Activated naive CD8-positive, alpha-beta T cell treated with anti-CD3 and anti-CD28 coated beads, Interleukin-2, amount 10 ng/mL, durations not matched to agents 7 days and 5 days (primary cell): Measurements from ENCODE around the gene CALN1. TPM values are rescaled to one million over a fixed set of nuclear protein-coding genes. Genes with fewer than 3 reads are reported as not detected.
"Not testable (repeated sequence)": the region's sequence is repeated elsewhere in the genome, so short reads cannot be mapped to it uniquely, and the experiment has no call there.

Source experiments
- ATAC-seq: fragments of 150-1000 bp; cut with Tn5 transposase; one replicate; pipeline ENCODE4 v1.10.0; 2021; ENCODE audit warnings: low read depth, moderate library complexity
- POLR2A ChIA-PET: fragments of 350-600 bp; sonication (Branson Sonifier 250); formaldehyde crosslinking; loops from one replicate; lab custom pipeline; 2021; ENCODE audit warnings: antibody characterized with exemption; lab: Charles Lee
- DNase-seq: peaks from one replicate; pipeline ENCODE4 v3.0.0; 2021
- H3K27ac Mint-ChIP-seq: one replicate; pipeline ENCODE4 v1.8.0; 2022; ENCODE audit warnings: mild to moderate bottlenecking, mixed read lengths
- H3K27me3 Mint-ChIP-seq: one replicate; pipeline ENCODE4 v1.8.0; 2022; ENCODE audit warnings: mild to moderate bottlenecking, moderate library complexity, mixed read lengths
- H3K36me3 Mint-ChIP-seq: one replicate; pipeline ENCODE4 v1.8.0; 2021; ENCODE audit warnings: mild to moderate bottlenecking, mixed read lengths
- H3K4me1 Mint-ChIP-seq: one replicate; pipeline ENCODE4 v1.8.0; 2021; ENCODE audit warnings: mixed read lengths
- H3K4me3 Mint-ChIP-seq: one replicate; pipeline ENCODE4 v1.8.0; 2022; ENCODE audit warnings: mild to moderate bottlenecking, moderate library complexity, mixed read lengths
- H3K9me3 Mint-ChIP-seq: one replicate; pipeline ENCODE4 v1.8.0; 2021; ENCODE audit warnings: mixed read lengths
- total RNA-seq, 2 experiments: library from RNA; stranded (reverse); gene quantifications; one replicate each; pipeline ENCODE4 v1.2.3, GENCODE V29; 2021

CALN1 gene
- total RNA-seq, 2 experiments from 2014 or later: not detected

DNA sequence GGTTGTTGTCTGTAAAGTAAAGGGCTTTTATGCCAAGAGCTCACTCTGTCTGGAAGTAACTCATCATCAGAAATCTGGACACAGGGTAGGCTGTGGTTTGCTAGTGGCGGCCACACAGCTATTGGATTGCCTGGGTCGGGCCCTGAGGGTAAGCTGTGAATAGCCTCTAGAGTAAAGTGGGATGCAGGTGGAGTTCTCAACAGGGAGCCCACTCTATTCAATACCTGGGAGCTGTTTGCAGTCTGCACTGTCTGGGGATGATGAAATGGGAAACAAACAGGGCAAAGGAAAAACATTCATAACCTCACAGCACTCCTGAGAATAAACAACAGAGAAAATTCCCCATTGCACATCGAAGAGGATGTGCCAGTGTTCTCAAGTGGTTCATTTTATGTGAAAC, 582.6 kb downstream of the CALN1 start:
- ATAC-seq (no peak), DNase-seq (no peak)
- Mint-ChIP-seq H3K9me3 (peaks cover 8% of the 10 kb centered on the region), H3K4me1 (no peaks in the 10 kb centered on the region), H3K36me3 (no peaks in the 10 kb centered on the region), H3K27me3 (no peaks in the 10 kb centered on the region), H3K27ac (no peak overlapping the region), H3K4me3 (no peak overlapping the region)
- POLR2A ChIA-PET: no interaction called here

DNA sequence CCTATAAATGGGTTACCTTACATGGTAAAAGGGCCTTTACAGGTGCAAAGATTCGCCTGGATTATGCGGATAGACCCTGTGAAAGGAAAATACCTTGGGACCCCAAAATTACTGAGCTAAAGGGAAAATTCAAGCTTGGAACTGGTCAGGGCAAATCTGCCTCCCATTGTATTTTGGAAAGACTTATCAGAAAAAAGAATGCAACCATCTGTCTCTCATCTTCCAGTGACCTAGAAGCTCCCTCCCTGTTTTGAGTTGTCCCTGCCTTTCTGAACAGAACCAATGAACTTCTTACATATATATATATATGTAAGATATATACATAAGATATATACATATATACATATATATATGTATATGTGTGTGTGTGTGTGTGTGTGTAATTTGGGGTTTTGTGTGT, 583.8 kb downstream of the CALN1 start:
- POLR2A ChIA-PET: no interaction called here
- H3K4me1 Mint-ChIP-seq: no peaks in the 10 kb centered on the region
- no peaks in the 10 kb centered on the region for H3K27me3 Mint-ChIP-seq
- peaks cover 8% of the 10 kb centered on the region for H3K9me3 Mint-ChIP-seq
- no peak overlapping the region for H3K27ac Mint-ChIP-seq
- DNase-seq: no peak
- no peak overlapping the region for H3K4me3 Mint-ChIP-seq
- no peak for ATAC-seq
- no peaks in the 10 kb centered on the region for H3K36me3 Mint-ChIP-seq

DNA sequence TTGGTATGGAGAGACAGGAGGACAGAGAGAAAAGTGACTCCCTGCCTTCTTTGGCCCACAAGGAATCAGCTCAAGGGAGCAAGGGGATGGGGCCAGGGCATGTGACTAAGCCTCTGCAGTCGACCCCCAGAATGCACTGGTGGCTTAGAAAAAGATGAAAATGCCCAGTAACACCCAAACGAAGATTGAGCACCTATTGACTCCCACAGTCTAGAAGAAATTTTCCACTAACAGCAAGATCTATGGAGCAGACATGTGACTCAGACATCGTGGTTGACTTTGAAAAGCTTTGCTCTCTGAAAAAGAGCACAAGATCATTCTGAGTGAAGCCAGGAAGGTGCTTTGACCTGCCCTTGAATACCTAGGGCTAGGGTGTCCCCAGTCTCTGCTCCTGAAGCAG, 586.0 kb downstream of the CALN1 start:
- Mint-ChIP-seq H3K27me3 (no peaks in the 10 kb centered on the region), H3K27ac (no peak overlapping the region), H3K36me3 (no peaks in the 10 kb centered on the region), H3K9me3 (peaks cover 8% of the 10 kb centered on the region), H3K4me1 (no peaks in the 10 kb centered on the region), H3K4me3 (no peak overlapping the region)
- ATAC-seq (no peak), DNase-seq (no peak)
- POLR2A ChIA-PET: interaction anchor here (0.6 kb wide), 1 partner anchor 45 kb away, joined by 3 read pairs; no protein-coding TSS in a partner anchor

DNA sequence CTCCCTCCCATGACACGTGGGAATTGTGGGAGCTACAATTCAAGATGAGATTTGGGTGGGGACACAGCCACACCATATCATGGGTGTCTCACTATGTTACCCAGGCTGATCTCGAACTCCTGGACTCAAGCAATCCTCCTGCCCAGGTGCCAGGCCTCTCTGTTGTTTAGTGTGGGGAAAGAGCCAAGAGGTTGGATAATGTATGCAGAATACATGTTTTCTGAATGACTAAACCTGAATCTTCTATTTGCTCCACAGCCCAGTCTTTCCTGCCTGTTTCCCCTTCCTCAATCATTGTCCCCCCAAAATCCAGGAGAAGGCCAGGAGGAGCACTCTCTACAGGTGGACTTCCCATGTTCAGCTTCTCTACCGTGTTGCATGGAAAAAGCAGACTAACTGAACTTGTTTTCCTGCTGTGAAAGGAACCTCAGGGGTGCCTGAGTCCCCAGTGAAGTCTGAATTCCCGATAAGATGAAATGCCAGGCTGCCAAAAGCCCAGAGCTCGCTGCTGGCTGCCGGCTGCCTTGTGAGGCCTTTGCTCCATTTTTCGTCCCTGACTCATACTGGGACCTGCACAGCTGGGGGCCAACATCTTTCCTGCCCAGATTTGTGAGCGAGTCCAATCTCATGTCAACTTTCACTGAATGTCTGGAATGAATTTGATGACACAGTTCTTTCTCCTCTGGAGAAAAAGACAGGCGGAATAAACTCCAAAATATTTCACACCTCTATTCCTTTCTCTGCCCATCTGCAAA, 588.0 kb downstream of the CALN1 start:
- no peak overlapping the region for H3K4me3 Mint-ChIP-seq
- DNase-seq: no peak
- peaks cover 12% of the 10 kb centered on the region for H3K9me3 Mint-ChIP-seq
- no peak for ATAC-seq
- POLR2A ChIA-PET: no interaction called here
- H3K36me3 Mint-ChIP-seq: peaks cover 2% of the 10 kb centered on the region
- no peaks in the 10 kb centered on the region for H3K4me1 Mint-ChIP-seq
- no peaks in the 10 kb centered on the region for H3K27me3 Mint-ChIP-seq
- H3K27ac Mint-ChIP-seq: no peak overlapping the region

DNA sequence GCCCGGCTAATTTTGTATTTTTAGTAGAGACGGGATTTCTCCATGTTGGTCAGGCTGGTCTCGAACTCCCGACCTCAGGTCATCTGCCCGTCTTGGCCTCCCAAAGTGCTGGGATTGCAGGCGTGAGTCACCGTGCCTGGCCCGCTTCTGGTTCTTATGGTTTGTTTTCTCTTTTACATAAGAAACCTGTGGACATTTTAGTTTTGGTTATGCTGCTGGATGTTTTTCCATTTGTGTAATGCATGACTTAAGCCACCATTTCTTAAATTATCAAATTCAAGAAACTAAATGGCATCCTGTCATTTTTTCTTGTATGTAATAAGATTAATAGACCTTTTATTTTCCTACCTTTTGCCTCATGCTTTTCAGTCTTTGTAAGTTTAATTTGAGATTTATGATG, 589.7 kb downstream of the CALN1 start:
- H3K27ac Mint-ChIP-seq, H3K4me1 Mint-ChIP-seq, H3K4me3 Mint-ChIP-seq, H3K36me3 Mint-ChIP-seq, DNase-seq, ATAC-seq, H3K27me3 Mint-ChIP-seq, POLR2A ChIA-PET: not testable (repeated sequence)
- H3K9me3 Mint-ChIP-seq: peaks cover 13% of the 10 kb centered on the region

DNA sequence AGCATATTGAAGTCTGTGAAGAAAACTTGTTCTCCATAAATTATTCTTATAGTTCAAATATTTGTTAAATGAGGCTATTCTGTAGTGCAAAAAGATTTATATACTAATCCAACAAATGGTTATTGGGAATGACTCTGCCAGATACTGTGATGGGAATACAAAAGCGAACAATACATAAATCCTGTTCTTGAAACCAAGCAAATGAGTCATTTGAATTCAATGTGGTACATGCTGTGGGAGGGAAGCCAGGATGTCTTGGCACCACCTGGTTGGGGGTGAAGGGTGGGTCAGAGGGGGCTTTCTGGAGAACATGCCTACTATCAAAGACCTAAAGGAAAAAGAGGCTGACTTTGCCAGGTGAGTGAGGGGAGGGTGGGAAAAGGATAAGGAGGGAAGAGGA, 594.2 kb downstream of the CALN1 start:
- Mint-ChIP-seq H3K9me3 (peaks cover 8% of the 10 kb centered on the region), H3K4me1 (no peaks in the 10 kb centered on the region), H3K36me3 (peaks cover 2% of the 10 kb centered on the region), H3K4me3 (no peak overlapping the region), H3K27ac (no peak overlapping the region), H3K27me3 (no peaks in the 10 kb centered on the region)
- ATAC-seq: no peak
- POLR2A ChIA-PET: no interaction called here
- DNase-seq: no peak

DNA sequence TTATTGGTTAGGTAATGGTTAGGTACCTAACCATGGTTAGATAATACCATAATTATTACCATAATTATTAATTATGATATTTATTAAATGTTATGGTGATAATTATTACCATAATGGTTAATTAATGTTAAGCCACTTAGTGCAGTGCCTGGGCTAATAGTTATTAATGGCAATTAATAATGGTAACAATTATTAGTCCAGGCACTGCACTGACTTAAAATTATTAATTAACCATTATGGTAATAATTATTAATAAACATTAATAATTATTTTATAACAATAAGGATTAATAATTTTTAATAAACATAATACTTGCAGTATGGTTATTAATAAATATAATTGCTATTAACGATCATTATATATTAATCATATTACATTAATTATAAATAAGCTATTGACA, 604.0 kb downstream of the CALN1 start:
- H3K27me3 Mint-ChIP-seq: no peaks in the 10 kb centered on the region
- H3K4me1 Mint-ChIP-seq: no peaks in the 10 kb centered on the region
- POLR2A ChIA-PET: no interaction called here
- H3K27ac Mint-ChIP-seq: no peak overlapping the region
- no peaks in the 10 kb centered on the region for H3K36me3 Mint-ChIP-seq
- H3K4me3 Mint-ChIP-seq: no peak overlapping the region
- peaks cover 14% of the 10 kb centered on the region for H3K9me3 Mint-ChIP-seq
- ATAC-seq: no peak
- DNase-seq: no peak

DNA sequence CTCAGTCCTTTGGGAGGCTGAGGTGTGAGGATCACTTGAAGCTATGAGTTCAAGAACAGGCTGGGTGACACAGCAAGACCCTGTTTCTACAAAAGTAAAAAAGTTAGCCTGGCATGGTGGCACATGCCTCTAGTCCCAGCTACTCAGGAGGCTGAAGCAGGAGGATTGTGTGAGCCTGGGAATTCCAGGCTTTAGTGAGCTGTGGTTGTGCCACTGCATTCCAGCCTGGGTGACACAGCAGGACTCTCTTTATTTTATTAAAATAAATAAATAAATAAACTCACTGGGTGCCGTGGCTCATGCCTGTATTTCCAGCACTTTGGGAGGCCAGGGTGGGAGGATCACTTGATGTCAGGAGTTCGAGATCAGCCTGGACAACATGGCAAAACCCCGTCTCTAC, 607.9 kb downstream of the CALN1 start:
- no peaks in the 10 kb centered on the region for H3K4me1 Mint-ChIP-seq
- H3K4me3 Mint-ChIP-seq: no peak overlapping the region
- ATAC-seq (no peak), DNase-seq (no peak)
- peaks cover 18% of the 10 kb centered on the region for H3K9me3 Mint-ChIP-seq
- no peaks in the 10 kb centered on the region for H3K27me3 Mint-ChIP-seq
- H3K36me3 Mint-ChIP-seq: no peaks in the 10 kb centered on the region
- POLR2A ChIA-PET: no interaction called here
- no peak overlapping the region for H3K27ac Mint-ChIP-seq

DNA sequence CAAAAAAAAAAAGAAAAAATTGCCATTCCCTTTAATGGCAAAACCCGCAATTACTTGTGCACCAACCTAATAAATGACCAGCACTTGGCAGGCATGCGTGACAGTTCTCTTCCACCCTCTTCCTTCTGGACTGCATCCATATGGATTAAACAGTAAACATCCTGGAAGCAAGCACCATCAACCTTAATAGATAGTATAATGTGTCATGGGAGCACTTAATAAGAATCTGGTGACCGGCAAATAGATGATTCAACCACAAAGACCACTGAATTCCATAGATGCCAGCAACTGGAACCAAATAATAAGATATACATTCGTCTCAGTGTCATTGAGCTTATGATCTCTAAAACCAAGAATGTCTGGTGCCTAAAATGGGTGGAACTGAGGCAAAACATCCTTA, 610.2 kb downstream of the CALN1 start:
- ATAC-seq (no peak), DNase-seq (no peak)
- H3K36me3 Mint-ChIP-seq: no peaks in the 10 kb centered on the region
- H3K4me1 Mint-ChIP-seq: no peaks in the 10 kb centered on the region
- H3K4me3 Mint-ChIP-seq: no peak overlapping the region
- no peaks in the 10 kb centered on the region for H3K27me3 Mint-ChIP-seq
- POLR2A ChIA-PET: no interaction called here
- peaks cover 20% of the 10 kb centered on the region for H3K9me3 Mint-ChIP-seq
- H3K27ac Mint-ChIP-seq: no peak overlapping the region

DNA sequence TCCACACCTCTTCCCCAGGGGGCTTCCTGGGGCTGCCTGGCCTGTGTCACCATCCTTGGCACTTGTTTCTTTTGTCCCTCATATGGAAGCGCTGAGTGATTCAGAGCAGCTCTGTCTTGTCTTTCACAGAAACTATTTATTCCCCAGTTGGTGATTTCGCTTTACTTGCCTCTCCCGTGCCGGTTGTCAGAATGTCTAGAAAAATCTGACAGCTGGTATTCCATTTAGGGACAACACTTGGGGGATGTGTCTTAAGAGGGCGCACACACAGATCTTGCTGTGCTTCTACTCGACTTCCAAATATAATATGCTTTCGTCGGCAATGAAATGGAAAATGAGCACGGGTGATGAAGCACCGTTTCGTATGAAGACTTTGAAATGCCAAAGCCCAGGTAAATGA, 611.8 kb downstream of the CALN1 start:
- no peaks in the 10 kb centered on the region for H3K36me3 Mint-ChIP-seq
- DNase-seq (no peak), ATAC-seq (no peak)
- no peaks in the 10 kb centered on the region for H3K27me3 Mint-ChIP-seq
- no peak overlapping the region for H3K4me3 Mint-ChIP-seq
- peaks cover 14% of the 10 kb centered on the region for H3K9me3 Mint-ChIP-seq
- H3K27ac Mint-ChIP-seq: no peak overlapping the region
- no peaks in the 10 kb centered on the region for H3K4me1 Mint-ChIP-seq
- POLR2A ChIA-PET: no interaction called here

DNA sequence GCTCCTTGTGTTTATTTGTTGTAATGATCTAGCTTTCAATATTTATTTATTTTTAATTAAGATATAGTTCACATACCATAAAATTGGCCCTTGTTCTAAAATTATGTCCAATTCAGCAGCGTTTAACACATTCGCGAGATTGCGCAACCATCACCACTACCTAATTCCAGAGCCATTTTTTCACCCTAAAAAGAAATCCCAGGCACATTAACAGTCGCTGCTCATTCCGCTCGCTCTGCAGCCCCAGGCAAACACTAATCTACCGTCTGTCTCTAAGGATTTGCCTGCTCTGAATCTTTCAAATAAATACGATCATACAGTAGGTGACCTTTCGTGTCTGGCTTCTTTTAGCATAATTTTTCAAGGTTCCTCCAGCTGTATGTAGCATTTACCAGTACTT, 616.7 kb downstream of the CALN1 start:
- H3K4me3 Mint-ChIP-seq: no peak overlapping the region
- H3K4me1 Mint-ChIP-seq: no peaks in the 10 kb centered on the region
- POLR2A ChIA-PET: no interaction called here
- no peak overlapping the region for H3K27ac Mint-ChIP-seq
- ATAC-seq (no peak), DNase-seq (no peak)
- H3K36me3 Mint-ChIP-seq: no peaks in the 10 kb centered on the region
- no peaks in the 10 kb centered on the region for H3K27me3 Mint-ChIP-seq
- peaks cover 7% of the 10 kb centered on the region for H3K9me3 Mint-ChIP-seq

DNA sequence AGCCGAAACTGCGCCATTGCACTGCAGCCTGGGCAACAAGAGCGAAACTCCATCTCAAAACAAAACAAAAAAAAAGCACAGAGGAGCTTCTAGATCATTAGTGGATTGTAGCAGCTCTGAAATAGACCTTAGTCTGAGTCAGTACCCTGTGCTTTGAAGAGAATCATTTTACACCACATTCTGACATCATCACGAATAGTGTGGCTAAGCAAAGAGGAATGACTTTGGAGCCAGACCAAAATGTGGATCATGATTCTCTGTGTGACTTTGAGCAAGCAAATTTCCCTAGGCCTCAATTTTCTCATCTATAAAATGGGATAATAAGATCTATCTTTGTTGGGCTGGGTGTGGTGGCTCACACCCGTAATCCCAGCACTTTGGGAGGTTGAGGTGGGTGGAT, 618.9 kb downstream of the CALN1 start:
- H3K27ac Mint-ChIP-seq: no peak overlapping the region
- no peaks in the 10 kb centered on the region for H3K27me3 Mint-ChIP-seq
- peaks cover 10% of the 10 kb centered on the region for H3K9me3 Mint-ChIP-seq
- POLR2A ChIA-PET: no interaction called here
- DNase-seq (no peak), ATAC-seq (no peak)
- no peak overlapping the region for H3K4me3 Mint-ChIP-seq
- H3K4me1 Mint-ChIP-seq: no peaks in the 10 kb centered on the region
- no peaks in the 10 kb centered on the region for H3K36me3 Mint-ChIP-seq

DNA sequence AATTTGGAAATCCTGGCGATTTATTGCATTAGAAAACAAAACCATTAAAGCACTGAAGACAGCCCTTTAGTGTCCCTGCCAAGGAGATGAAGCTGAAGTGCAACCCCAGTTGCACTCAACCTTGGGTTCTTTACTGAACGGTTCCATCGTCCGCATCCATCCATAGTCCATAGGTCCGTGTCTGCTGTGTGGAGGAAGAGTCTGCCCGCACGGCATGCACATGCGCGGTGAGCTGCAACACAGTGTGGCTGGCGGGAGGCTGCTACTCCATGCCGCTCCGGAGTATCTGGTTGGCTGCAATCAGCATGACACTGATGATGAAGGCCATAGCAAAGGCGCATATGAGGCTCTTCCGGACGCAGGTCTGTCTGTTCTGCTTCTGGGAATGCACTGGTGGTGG, 624.6 kb downstream of the CALN1 start:
- Mint-ChIP-seq H3K9me3 (peaks cover 17% of the 10 kb centered on the region), H3K27me3 (no peaks in the 10 kb centered on the region)

DNA sequence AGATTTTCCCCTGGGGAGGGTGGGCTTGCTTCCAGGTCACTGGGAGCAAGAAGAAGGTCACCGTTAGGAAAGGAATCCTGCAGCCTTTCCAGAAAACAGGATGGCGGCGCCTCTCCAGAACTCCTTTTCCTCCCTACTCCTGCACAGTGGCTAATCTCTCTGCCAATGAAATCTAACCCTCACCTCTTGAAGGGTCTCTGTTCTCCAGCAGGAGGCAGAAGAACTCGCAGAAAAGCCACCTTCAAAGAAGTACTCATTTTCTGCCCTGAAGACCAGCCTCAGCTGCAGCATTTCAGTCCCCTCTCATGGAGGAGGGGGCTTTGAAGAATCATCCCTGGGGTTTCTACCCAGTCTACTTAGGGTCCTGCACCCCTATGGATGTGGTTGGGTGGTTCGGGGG, 626.9 kb downstream of the CALN1 start:
- Mint-ChIP-seq H3K4me1 (no peaks in the 10 kb centered on the region), H3K27ac (no peak overlapping the region), H3K4me3 (no peak overlapping the region), H3K9me3 (peaks cover 14% of the 10 kb centered on the region), H3K36me3 (peaks cover 1% of the 10 kb centered on the region), H3K27me3 (no peaks in the 10 kb centered on the region)
- DNase-seq (no peak), ATAC-seq (no peak)
- POLR2A ChIA-PET: no interaction called here

More for the DNA sequence above, 624.6 kb downstream of the CALN1 start:
- H3K4me3 Mint-ChIP-seq: no peak overlapping the region
- DNase-seq (no peak), ATAC-seq (no peak)
- H3K36me3 Mint-ChIP-seq: peaks cover 1% of the 10 kb centered on the region
- H3K4me1 Mint-ChIP-seq: no peaks in the 10 kb centered on the region
- POLR2A ChIA-PET: no interaction called here
- no peak overlapping the region for H3K27ac Mint-ChIP-seq
